A549 treated with AZD9567 at 1 μM for 4 hours (cell line): ENCODE measurements around the gene UBASH3B. TPM values are rescaled to one million over a fixed set of nuclear protein-coding genes. Genes with fewer than 3 reads are reported as not detected.

Source experiments
- total RNA-seq: library from RNA; stranded (reverse); fragments of 200-300 nt; extraction: Qiagen RNA extraction; gene quantifications from 5 replicates; pipeline ENCODE4 v1.2.3, GENCODE V29; 2022; ENCODE audit not compliant: insufficient read depth

Gene UBASH3B
- 33.9 to 42.1 TPM (median 37.0 TPM) in 5 replicates for total RNA-seq

GRCh38 chr11:122655527-122656072 lies at the start of gene UBASH3B:
UBASH3B (plus strand) TSS chr11:122655722; CDS start chr11:122656050, 328 bp downstream.

Other genes with a start within 250 kb of the UBASH3B start
- gene CRTAM, start 182.8 kb downstream of the UBASH3B start, total RNA-seq: 0.03 to 1.1 TPM in 2 of 5 replicates, not detected in the others
- 2.7 to 4.0 TPM (median 3.2 TPM) in 5 replicates for gene JHY, start 227.0 kb downstream of the UBASH3B start, total RNA-seq